ENCODE measurements around the gene ATG14. TPM values are rescaled to one million over a fixed set of nuclear protein-coding genes. Genes with fewer than 3 reads are reported as not detected.

ATG14 gene
- total and polyA plus RNA-seq, 2 experiments from 2014 or later, result 3.8 to 14.7 TPM

DNA sequence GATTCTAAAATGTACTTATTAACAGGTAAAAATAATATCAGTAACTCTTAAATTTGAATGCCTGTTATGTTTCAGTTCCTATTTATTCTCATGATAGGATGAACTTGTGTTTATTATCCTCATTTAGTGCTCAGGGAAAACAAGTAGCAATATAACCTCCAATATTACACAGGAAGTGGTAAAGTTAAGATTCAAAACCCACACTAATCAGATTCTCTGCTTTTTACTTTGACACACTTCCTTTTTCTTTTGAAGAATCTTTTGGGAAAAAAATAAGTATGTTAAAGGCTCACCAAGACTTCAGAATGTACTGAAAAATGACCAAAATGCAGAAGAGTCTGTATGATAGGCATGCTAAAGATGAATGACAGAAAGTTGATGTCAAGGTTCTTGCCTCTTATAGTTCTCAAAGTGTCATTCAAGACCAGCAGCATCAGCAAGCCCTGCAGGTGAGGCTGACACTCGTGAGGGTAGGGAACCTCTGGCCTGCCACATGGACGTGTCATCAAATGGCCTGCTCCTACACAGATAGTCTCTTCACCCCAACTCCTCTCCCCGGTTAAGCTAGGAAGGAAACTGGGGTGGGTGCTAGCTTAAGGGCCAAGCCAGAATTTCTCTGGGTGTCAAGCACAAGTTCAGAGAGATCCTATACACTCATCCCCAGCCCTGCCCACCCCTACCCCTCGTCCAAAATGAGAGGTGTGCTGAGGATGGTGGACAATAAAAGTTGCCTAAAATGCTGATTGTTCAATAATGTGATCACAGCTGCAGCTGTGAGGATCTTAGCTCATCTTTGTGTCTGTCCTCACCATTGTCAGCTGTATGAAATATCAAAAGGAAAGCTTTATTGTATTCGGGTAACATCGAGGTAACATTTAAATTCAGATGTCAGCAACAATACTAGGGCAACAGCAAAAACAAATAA is 22.5 kb upstream of the ATG14 start:
- Histone ChIP-seq H3K4me2 (ENCODE audit: unreplicated experiment) (no peak overlapping the region), H4K20me1 (ENCODE audit: insufficient read depth) (no peaks in the 10 kb centered on the region), H3F3A (ENCODE audit: insufficient read depth) (no peaks in the 10 kb centered on the region), H3K27me3 (replicated peaks; ENCODE audit: insufficient read depth) (no peaks in the 10 kb centered on the region), H3K9me2 (ENCODE audit: insufficient read depth) (no peaks in the 10 kb centered on the region), H3K79me2 (ENCODE audit: insufficient read depth) (no peaks in the 10 kb centered on the region), H3K4me3 (no peak overlapping the region), H3K9me3 (ENCODE audit: low read depth) (no peaks in the 10 kb centered on the region), H3K36me3 (ENCODE audit: low read depth) (no peaks in the 10 kb centered on the region), H3K4me1 (ENCODE audit: insufficient read depth) (no peaks in the 10 kb centered on the region), H3K9ac (no peak overlapping the region), H2AFZ (0 out of 2 replicates have a peak overlapping the region, but pooled peaks have one; percentile 26), H3K27ac (no peak overlapping the region)
- 68 to 70% methylated on average over 6 of the region's 6 CpGs for WGBS, 2 experiments (ENCODE audit: low coverage in 1 of 2, low lambda C conversion rate in 2 of 2, missing lambda C conversion rate in 2 of 2)
- TF ChIP-seq EZH2 (IDR thresholded peaks at IDR 0.05; ENCODE audit: insufficient read depth, poor library complexity, severe bottlenecking) (no peak), EZH2phosphoT487 (IDR thresholded peaks at IDR 0.05; ENCODE audit: insufficient read depth, low read depth) (no peak)
- in situ Hi-C loops (cut with MboI), result loop anchor here (25.0 kb wide), 2 partner anchors 203 to 1053 kb away; no protein-coding TSS in a partner anchor
- DNase-seq, result no peak

GRCh38 chr14:55432628-55433027 is 21.0 kb upstream of the ATG14 start:
- Histone ChIP-seq H4K20me1 (ENCODE audit: insufficient read depth) (no peaks in the 10 kb centered on the region), H3K4me3 (no peak overlapping the region), H3K36me3 (ENCODE audit: low read depth) (no peaks in the 10 kb centered on the region), H3K4me1 (ENCODE audit: insufficient read depth) (no peaks in the 10 kb centered on the region), H3K79me2 (ENCODE audit: insufficient read depth) (no peaks in the 10 kb centered on the region), H2AFZ (no peak overlapping the region), H3K27me3 (replicated peaks; ENCODE audit: insufficient read depth) (no peaks in the 10 kb centered on the region), H3K9me3 (ENCODE audit: low read depth) (no peaks in the 10 kb centered on the region), H3F3A (ENCODE audit: insufficient read depth) (no peaks in the 10 kb centered on the region), H3K27ac (no peak overlapping the region), H3K4me2 (ENCODE audit: unreplicated experiment) (no peak overlapping the region), H3K9me2 (ENCODE audit: insufficient read depth) (no peaks in the 10 kb centered on the region), H3K9ac (no peak overlapping the region)
- in situ Hi-C loops (cut with MboI), result loop anchor here (25.0 kb wide), 2 partner anchors 205 to 1055 kb away; no protein-coding TSS in a partner anchor
- TF ChIP-seq EZH2 (IDR thresholded peaks at IDR 0.05; ENCODE audit: insufficient read depth, poor library complexity, severe bottlenecking), result no peak
- TF ChIP-seq EZH2phosphoT487 (IDR thresholded peaks at IDR 0.05; ENCODE audit: insufficient read depth, low read depth), result no peak
- DNase-seq, result no peak
- 89 to 92% methylated on average over 3 of the region's 3 CpGs for WGBS, 2 experiments (ENCODE audit: low coverage in 1 of 2, low lambda C conversion rate in 2 of 2, missing lambda C conversion rate in 2 of 2)

DNA sequence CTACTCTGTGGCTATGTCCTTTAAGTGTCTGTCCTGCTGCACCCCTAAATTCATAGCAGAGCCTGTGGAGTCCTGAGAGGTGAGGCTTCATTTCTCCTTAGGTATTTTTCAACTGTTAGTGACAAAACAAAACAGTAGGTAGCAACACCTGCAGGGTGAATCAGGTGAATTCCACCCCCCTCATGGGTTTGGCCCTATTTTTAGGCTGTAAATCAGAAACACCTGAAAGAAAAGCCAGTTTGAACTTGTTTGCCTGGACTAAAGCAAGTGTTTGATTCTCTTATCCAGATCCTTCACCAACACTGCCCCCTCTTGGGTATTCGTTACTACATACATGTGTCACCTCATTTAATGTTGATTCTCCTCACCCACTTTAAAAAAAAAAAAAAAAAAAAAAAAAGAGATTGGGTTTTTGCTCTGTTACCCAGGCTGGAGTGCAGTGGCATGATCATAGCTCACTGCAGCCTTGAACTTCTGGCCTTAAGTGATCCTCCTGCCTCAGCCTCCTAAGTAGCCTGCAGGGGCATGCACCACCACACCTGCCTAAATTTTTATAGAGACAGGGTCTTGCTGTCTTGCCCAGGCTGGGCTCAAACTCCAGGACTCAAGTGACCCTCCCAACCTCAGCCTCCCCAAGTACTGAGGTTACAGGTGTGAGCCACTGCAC is 18.5 kb upstream of the ATG14 start:
- DNase-seq, result peak; percentile 81
- H4K20me1 ChIP-seq (ENCODE audit: insufficient read depth), result no peaks in the 10 kb centered on the region
- WGBS, 2 experiments (ENCODE audit: low coverage in 1 of 2, low lambda C conversion rate in 2 of 2, missing lambda C conversion rate in 2 of 2), result 0 to 6% methylated on average over 1 of the region's 1 CpG

DNA sequence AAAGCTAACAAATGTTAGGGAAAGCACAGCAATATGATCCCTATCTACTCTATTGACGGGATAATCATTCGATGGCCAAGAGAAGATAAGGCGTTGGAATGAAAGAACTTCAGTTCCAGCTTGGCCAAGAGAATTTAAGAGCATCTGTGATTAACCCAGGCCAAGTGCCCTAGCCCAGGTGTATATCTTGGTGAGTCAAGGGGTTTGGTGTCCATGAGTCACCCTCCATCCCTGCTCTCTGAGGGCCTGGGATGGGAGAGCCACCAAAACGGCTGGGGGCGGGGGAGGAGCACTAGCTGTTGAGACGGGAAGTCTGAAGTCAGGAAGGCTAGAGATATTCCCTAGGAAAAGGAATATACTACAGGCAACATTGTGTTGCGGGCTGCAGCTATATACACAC is 15.8 kb upstream of the ATG14 start:
- 74 to 76% methylated on average over 7 of the region's 7 CpGs for WGBS, 2 experiments (ENCODE audit: low coverage in 1 of 2, low lambda C conversion rate in 2 of 2, missing lambda C conversion rate in 2 of 2)
- Histone ChIP-seq H3K4me2 (ENCODE audit: unreplicated experiment) (no peak overlapping the region), H3K4me1 (ENCODE audit: insufficient read depth) (no peaks in the 10 kb centered on the region), H3K4me3 (no peak overlapping the region), H3F3A (ENCODE audit: insufficient read depth) (no peaks in the 10 kb centered on the region), H3K9ac (no peak overlapping the region), H3K27ac (no peak overlapping the region), H3K27me3 (replicated peaks; ENCODE audit: insufficient read depth) (no peaks in the 10 kb centered on the region; the same call in 1 of the 2 replicates), H3K36me3 (ENCODE audit: low read depth) (no peaks in the 10 kb centered on the region), H3K79me2 (ENCODE audit: insufficient read depth) (no peaks in the 10 kb centered on the region), H3K9me2 (ENCODE audit: insufficient read depth) (no peaks in the 10 kb centered on the region), H4K20me1 (ENCODE audit: insufficient read depth) (no peaks in the 10 kb centered on the region), H2AFZ (no peak overlapping the region), H3K9me3 (ENCODE audit: low read depth) (no peaks in the 10 kb centered on the region)
- peak; percentile 13 for DNase-seq
- TF ChIP-seq EZH2phosphoT487 (IDR thresholded peaks at IDR 0.05; ENCODE audit: insufficient read depth, low read depth), result no peak
- no peak for TF ChIP-seq EZH2 (IDR thresholded peaks at IDR 0.05; ENCODE audit: insufficient read depth, poor library complexity, severe bottlenecking)
- in situ Hi-C loops (cut with MboI), result loop anchor here (25.0 kb wide), 2 partner anchors 210 to 1060 kb away; no protein-coding TSS in a partner anchor

More for the DNA sequence above, 18.5 kb upstream of the ATG14 start:
- Histone ChIP-seq H3K27ac (no peak overlapping the region), H3K4me3 (no peak overlapping the region), H3K9ac (no peak overlapping the region), H3K9me2 (ENCODE audit: insufficient read depth) (no peaks in the 10 kb centered on the region), H3K27me3 (replicated peaks; ENCODE audit: insufficient read depth) (no peaks in the 10 kb centered on the region), H3K4me2 (ENCODE audit: unreplicated experiment) (no peak overlapping the region), H3K36me3 (ENCODE audit: low read depth) (no peaks in the 10 kb centered on the region), H3K79me2 (ENCODE audit: insufficient read depth) (no peaks in the 10 kb centered on the region), H3F3A (ENCODE audit: insufficient read depth) (no peaks in the 10 kb centered on the region), H2AFZ (no peak overlapping the region), H3K9me3 (ENCODE audit: low read depth) (no peaks in the 10 kb centered on the region), H3K4me1 (ENCODE audit: insufficient read depth) (no peaks in the 10 kb centered on the region)
- in situ Hi-C loops (cut with MboI), result loop anchor here (25.0 kb wide), 2 partner anchors 207 to 1057 kb away; no protein-coding TSS in a partner anchor
- TF ChIP-seq EZH2 (IDR thresholded peaks at IDR 0.05; ENCODE audit: insufficient read depth, poor library complexity, severe bottlenecking) (no peak), EZH2phosphoT487 (IDR thresholded peaks at IDR 0.05; ENCODE audit: insufficient read depth, low read depth) (no peak)

Data from GM23248 (cell line).